ENCODE results near the gene STPG3.

GRCh38 chr9:137236238-137236935 lies 14.7 kb upstream of the STPG3 start:
- TF ChIP-seq CTCF (optimal IDR thresholded peaks at IDR 0.05 in 1 of 3, IDR thresholded peaks at IDR 0.05 in 1 of 3, conservative IDR thresholded peaks at IDR 0.05 in 1 of 3; ENCODE audit: extremely low read depth in 1 of 3, insufficient read depth in 2 of 3, low read length in 3 of 3) (peak in 2 of 3 experiments; percentile 83 to 99), EZH2 (IDR thresholded peaks at IDR 0.05; ENCODE audit: low read length) (no peak)
